Duodenal mucosa (tissue), 2 donors: ENCODE results near the gene KDM2B.
A peak's percentile ranks its signal among the peaks of the same experiment; 100 is the strongest.

Source experiments
- H3K27ac ChIP-seq: one replicate; pipeline ENCODE4 v1.7.0; 2013; ENCODE audit warnings: low read depth, low read length
- H3K27me3 ChIP-seq, 2 donors: one replicate each; pipeline ENCODE4 v1.7.0; 2013; ENCODE audit warnings: low read length in 2 of 2, control low read depth in 1 of 2; ENCODE audit not compliant: insufficient read depth in 2 of 2, control insufficient read depth in 1 of 2
- H3K36me3 ChIP-seq, 2 donors: one replicate each; pipeline ENCODE4 v1.7.0; 2013; ENCODE audit warnings: low read length in 2 of 2, control low read depth in 1 of 2; ENCODE audit not compliant: insufficient read depth in 2 of 2, control insufficient read depth in 1 of 2
- H3K4me1 ChIP-seq, 2 donors: one replicate each; pipeline ENCODE4 v1.7.0; 2013; ENCODE audit warnings: low read length in 2 of 2, control low read depth in 1 of 2; ENCODE audit not compliant: insufficient read depth in 2 of 2, control insufficient read depth in 1 of 2
- H3K4me3 ChIP-seq, 2 donors: one replicate each; pipeline ENCODE4 v1.7.0; 2013; ENCODE audit warnings: low read length in 2 of 2, low read depth in 1 of 2
- H3K9ac ChIP-seq, 2 donors: one replicate each; pipeline ENCODE4 v1.7.0; 2013; ENCODE audit warnings: low read length in 2 of 2, low read depth in 1 of 2
- H3K9me3 ChIP-seq, 2 donors: one replicate each; pipeline ENCODE4 v1.7.0; 2013; ENCODE audit warnings: low read length in 2 of 2, control low read depth in 1 of 2; ENCODE audit not compliant: control insufficient read depth in 1 of 2

Gene KDM2B

GRCh38 chr12:121537814-121538698 is 42.8 kb downstream of the KDM2B start:
- Histone ChIP-seq H3K4me1 (peaks cover 34 to 37% of the 10 kb centered on the region in 2 donors), H3K27ac (peak overlapping the region; percentile 65), H3K9ac (peak overlapping the region; percentile 36 to 72), H3K4me3 (peak overlapping the region; percentile 69 to 70), H3K36me3 (peaks cover 0 to 7% of the 10 kb centered on the region in 2 donors), H3K27me3 (no peaks in the 10 kb centered on the region), H3K9me3 (no peaks in the 10 kb centered on the region)

- Histone ChIP-seq H3K36me3 (peaks cover 3 to 15% of the 10 kb centered on the region in 2 donors), H3K4me3 (peak overlapping the region; percentile 69 to 70), H3K9ac (peak overlapping the region; percentile 28 to 60), H3K27me3 (no peaks in the 10 kb centered on the region), H3K27ac (peak overlapping the region; percentile 65), H3K4me1 (peaks cover 34 to 40% of the 10 kb centered on the region in 2 donors), H3K9me3 (no peaks in the 10 kb centered on the region)
Observed at GRCh38 chr12:121536899-121537813, 43.7 kb downstream of the KDM2B start.

GRCh38 chr12:121536054-121536898 is 44.5 kb downstream of the KDM2B start:
- no peaks in the 10 kb centered on the region for H3K9me3 ChIP-seq
- H3K27ac ChIP-seq: peak overlapping the region; percentile 65
- peak overlapping the region; percentile 23 to 28 for H3K9ac ChIP-seq
- H3K4me3 ChIP-seq: peak overlapping the region; percentile 69 to 70
- peaks cover 3 to 21% of the 10 kb centered on the region in 2 donors for H3K36me3 ChIP-seq
- H3K4me1 ChIP-seq: peaks cover 35 to 42% of the 10 kb centered on the region in 2 donors
- no peaks in the 10 kb centered on the region for H3K27me3 ChIP-seq

GRCh38 chr12:121535150-121536053 is 45.4 kb downstream of the KDM2B start:
- H3K4me1 ChIP-seq: peaks cover 43 to 50% of the 10 kb centered on the region in 2 donors

GRCh38 chr12:121534495-121535148 is 46.2 kb downstream of the KDM2B start:
- Histone ChIP-seq H3K4me3 (no peak overlapping the region), H3K4me1 (peaks cover 44 to 50% of the 10 kb centered on the region in 2 donors), H3K9me3 (no peaks in the 10 kb centered on the region), H3K9ac (no peak overlapping the region), H3K27me3 (no peaks in the 10 kb centered on the region), H3K36me3 (peaks cover 3 to 26% of the 10 kb centered on the region in 2 donors), H3K27ac (no peak overlapping the region)

More at GRCh38 chr12:121535150-121536053, 45.4 kb downstream of the KDM2B start:
- H3K4me3 ChIP-seq: peak overlapping the region; percentile 66 to 69
- H3K36me3 ChIP-seq: peaks cover 3 to 26% of the 10 kb centered on the region in 2 donors
- H3K27me3 ChIP-seq: no peaks in the 10 kb centered on the region
- H3K27ac ChIP-seq: peak overlapping the region; percentile 65
- no peaks in the 10 kb centered on the region for H3K9me3 ChIP-seq
- peak overlapping the region in 1 of 2 donors; percentile 19 for H3K9ac ChIP-seq

- Histone ChIP-seq H3K4me3 (no peak overlapping the region), H3K9me3 (no peaks in the 10 kb centered on the region), H3K9ac (no peak overlapping the region), H3K36me3 (peaks cover 3 to 32% of the 10 kb centered on the region in 2 donors), H3K27ac (no peak overlapping the region), H3K4me1 (peaks cover 40 to 46% of the 10 kb centered on the region in 2 donors), H3K27me3 (no peaks in the 10 kb centered on the region)
Observed at GRCh38 chr12:121533394-121534090, 47.3 kb downstream of the KDM2B start.

- no peaks in the 10 kb centered on the region for H3K27me3 ChIP-seq
- H3K9me3 ChIP-seq: no peaks in the 10 kb centered on the region
- H3K36me3 ChIP-seq: peaks cover 3 to 35% of the 10 kb centered on the region in 2 donors
- peak overlapping the region in 1 of 2 donors; percentile 12 for H3K9ac ChIP-seq
- no peak overlapping the region for H3K27ac ChIP-seq
- no peak overlapping the region for H3K4me3 ChIP-seq
- H3K4me1 ChIP-seq: peaks cover 36 to 41% of the 10 kb centered on the region in 2 donors
Observed at GRCh38 chr12:121532503-121533393, 48.1 kb downstream of the KDM2B start.
